ENCODE data around the gene HS3ST6.
A peak's percentile ranks its signal among the peaks of the same experiment; 100 is the strongest.
"Not testable (repeated sequence)": the region's sequence is repeated elsewhere in the genome, so short reads cannot be mapped to it uniquely, and the experiment has no call there.

Gene HS3ST6

DNA sequence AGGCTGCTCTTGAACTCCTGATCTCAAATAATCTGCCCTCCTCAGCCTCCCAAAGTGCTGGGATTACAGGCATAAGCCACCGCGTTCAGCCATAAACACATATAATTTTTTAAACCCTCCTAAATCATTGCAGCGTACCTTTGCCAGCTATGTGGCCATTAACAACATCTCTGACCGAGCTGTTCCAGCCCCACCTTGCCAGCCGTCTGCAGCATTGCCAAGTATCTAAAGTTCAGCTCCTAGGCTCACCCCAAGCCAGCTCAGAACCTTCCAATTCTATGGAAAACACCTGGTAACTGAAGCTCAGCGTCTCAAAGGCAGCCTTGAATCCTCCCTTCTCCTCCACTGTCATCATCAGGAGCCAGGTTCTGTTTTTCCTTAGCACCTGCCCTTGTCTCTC is 41.1 kb downstream of the HS3ST6 start:
- DNase-seq (ENCODE audit: low read depth), result no peak

DNA sequence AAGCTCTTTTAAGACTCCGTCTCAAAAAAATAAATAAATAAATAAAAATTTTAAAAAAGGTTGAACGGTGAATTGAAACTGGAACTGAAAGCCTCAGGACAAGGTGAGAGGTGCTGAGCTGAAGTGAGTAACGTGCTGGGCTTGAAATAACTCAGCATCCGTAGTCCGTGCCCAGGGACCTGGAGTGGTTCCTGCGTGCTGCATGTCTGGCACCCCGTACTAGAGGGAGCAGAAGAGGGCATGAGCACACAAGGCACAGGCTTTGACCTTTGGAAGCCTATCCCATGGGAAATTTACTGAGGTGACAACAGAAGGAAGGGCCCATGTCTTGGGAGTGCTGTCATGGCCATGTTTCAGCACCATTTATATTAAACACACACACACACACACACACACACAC is 41.7 kb downstream of the HS3ST6 start:
- no peak for DNase-seq (ENCODE audit: low read depth)

DNA sequence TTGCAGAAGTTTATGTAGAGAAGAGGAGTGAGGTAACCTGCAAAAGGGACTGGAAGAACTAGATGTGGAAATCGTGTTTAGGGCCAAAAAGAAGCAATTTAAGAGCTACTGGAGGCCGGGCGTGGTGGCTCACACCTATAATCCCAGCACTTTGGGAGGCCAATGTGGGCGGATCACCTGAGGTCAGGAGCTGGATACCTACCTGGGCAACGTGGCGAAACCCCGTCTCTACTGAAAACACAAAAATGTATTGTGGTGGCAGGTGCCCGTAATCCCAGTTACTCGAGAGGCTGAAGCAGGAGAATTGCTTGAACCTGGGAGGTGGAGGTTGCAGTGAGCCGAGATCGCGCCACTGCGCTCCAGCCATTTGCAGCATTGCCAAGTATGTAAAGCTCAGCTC is 42.1 kb downstream of the HS3ST6 start:
- DNase-seq (ENCODE audit: low read depth), result not testable (repeated sequence)

DNA sequence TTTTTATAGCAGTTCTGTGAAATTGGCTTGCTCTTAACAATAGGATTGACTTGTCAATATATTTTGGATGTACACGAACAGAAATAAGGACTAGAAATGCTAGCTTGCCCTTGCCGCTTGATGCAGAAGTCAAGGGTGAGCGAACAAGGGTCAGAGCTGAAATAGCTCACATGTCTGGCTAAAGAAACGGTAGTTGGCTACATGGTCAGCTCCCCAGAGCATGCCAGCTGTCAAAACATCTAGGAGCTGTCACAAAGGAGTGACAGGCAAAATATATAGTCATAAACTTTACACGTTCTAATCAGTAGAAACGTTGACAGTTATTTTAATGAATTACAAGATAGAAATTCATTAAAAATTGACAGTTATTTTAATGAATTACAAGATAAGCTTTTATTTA is 43.4 kb downstream of the HS3ST6 start:
- no peak for DNase-seq (ENCODE audit: low read depth)

DNA sequence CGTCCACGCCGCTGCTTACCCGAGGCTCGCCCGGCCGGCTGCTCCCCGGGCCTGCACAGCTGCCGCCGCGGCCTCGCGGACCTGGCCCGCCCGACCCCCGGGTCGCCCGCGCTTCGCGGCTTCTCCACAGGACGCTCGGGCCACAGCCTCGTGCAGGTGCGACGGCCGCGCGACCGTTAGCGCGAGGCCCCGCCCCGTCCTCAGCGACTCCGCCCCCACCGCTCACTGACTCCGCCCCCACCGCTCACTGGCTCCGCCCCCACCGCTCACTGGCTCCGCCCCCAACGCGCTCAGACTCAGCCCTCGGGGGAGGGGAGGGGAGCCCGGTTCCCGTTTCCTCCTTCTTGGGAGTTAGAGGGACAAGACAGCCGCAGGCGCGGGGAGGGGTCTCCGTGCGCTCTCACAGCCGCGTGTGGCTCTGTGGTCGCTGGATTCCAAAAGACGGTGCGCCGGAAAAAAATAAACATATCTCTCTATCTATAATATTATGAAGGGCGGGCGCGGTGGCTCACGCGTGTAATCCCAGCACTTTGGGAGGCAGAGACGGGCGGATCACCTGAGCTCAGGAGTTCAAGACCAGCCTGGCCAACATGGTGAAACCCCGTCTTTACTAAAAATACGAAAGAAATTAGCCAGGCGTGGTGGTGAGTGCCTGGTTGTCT is 46.1 kb downstream of the HS3ST6 start, which contains the start of gene MEIOB:
Gene MEIOB (minus strand): TSS at position 191 of the 662 bp plus-strand sequence. CDS start 3,989 bp downstream, outside the sequence.
- DNase-seq (ENCODE audit: low read depth), result peak; percentile 25

DNA sequence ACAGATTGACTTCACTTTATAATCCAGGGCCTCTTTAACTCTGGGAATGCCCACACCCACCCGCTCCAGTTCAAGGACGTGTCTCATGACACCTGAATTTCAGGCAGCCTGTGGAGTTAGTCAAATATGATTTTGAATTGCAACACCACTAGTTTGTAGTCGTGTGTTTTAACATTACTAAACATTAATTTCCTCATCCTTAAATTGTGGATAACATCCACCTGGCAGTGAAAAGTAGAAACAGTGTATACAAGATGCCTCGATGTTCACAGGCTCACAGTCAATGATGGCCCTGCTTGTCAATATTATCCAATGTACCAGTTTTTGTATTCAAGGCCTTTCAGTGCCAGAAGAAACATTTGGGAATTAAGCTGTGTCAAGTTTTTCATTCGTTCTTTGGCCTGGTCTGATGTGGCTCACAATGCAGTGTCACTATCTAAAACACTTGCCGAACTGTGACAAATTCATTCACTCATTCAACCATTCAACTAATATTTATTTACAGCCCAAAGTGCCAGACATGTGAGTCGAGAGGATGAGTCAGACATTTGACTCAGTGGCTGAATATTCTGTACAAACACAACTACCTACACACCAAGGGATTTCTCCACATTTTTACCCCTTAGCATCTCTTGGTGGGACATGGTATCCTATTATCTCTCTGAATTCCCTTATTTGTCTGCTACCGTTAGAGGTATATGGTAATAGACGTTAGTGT is 47.7 kb downstream of the HS3ST6 start:
- no peak for DNase-seq (ENCODE audit: low read depth)

DNA sequence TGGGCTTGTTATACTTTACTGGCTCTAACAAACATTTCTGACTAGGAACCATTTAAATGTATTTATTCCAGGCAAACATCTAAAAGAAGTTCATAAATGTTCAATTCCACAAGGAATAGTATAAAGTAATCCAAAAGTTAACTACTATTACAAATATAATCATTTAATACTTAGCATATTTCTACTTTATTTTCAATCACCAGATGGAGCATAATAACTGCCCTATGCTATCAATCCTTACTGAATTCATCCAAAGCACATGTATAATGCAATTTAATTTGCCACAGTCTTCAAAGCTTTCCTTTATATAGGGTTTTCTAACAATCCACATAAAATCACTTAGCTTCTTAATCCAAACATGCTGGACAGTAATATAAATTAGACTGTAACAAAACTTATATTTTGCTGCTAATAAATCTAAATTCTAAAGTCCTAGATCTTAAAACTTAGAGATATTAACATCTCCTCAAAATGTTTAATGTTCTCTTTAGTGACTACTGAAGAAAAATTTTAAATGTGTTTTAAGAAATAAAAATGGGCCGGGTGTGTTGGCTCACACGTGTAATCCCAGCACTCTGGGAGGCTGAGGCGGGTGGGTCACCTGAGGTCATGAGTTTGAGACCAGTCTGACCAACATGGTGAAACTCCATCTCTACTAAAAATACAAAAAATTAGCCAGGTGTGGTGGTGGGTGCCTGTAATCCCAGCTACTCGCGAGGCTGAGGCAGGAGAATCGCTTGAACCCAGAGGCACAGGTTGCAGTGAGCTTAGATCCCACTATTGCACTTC is 52.1 kb downstream of the HS3ST6 start:
- no peak for DNase-seq (ENCODE audit: low read depth)

DNA sequence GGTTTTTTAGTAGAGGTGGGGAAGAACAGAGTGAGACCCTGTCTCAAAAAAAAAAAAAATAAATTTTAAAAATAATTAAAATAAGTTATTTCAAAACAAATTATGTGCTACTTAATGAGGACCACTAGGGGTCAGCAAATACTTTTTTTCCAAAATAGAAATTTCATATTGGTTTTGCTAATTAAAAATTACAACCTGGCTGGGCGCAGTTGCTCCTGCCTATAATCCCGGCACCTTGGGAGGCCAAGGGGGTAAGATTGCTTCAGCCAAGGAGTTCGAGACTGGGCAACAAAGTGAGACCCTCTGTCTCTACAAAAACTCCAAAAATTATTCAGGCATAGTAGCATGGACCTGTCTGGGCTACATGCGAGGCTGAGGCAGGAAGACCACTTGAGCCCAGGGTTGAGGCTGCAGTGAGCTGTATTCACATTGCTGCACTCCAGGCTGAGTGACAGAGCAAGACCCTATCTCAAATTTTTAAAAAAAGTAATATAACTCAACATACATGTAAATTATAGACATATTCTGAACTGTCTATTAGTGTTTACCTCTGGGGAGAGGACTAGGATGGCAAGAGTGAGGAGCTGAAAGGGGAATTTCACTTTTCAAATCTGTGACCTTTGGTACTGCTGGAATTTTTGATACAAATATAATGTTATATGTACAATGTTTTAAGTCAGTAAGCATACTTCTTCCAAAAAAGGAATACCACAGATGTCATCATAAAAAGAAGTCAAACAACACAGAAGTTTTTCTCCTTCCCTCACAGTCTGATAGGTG is 54.3 kb downstream of the HS3ST6 start:
- no peak for DNase-seq (ENCODE audit: low read depth)

DNA sequence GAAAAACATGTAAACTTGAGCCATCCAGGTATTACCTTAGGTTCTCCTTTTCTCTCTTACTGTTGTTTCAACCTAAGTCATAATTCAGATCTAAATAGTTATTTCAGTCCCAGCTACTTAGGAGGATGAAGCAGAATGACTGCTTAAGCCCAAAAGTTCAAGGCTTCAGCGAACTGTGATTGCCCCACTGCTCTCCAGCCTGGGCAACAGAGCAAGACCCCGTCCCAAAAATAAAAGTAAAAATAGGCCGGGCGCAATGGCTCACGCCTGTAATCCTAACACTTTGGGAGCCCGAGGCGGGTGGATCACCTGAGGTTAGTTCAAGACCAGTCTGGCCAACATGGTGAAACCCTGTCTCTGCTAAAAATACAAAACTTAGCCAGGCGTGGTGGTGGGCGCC is 55.8 kb downstream of the HS3ST6 start:
- DNase-seq (ENCODE audit: low read depth), result no peak

DNA sequence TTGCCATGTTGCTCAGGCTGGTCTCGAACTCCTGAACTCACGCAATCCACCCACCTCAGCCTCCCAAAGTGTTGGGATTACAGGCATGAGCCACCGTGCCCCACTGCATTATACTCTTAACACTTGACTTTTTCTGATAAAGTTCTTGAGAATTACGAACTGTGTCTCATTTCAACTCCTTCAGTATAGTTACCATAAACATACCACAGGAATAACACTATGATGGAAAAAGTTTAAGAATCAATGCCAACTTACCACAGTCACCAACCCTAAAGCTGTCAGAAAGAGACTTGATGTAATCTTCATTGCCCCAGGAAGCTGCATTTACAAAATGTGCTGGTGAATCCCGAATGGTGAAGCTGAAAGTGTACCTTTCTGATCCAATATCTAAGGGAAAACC is 56.5 kb downstream of the HS3ST6 start:
- DNase-seq (ENCODE audit: low read depth), result no peak

All from stimulated activated CD8-positive, alpha-beta memory T cell treated with anti-CD3 and anti-CD28 coated beads, Interleukin-4, amount 100 ng/mL, for 24 hours (primary cell).